H4 (cell line): Measurements from ENCODE around the gene SEZ6L. TPM values are rescaled to one million over a fixed set of nuclear protein-coding genes. Genes with fewer than 3 reads are reported as not detected.
A peak's percentile ranks its signal among the peaks of the same experiment; 100 is the strongest.

Experiments
- DNase-seq: peaks from one replicate; pipeline ENCODE4 v3.0.0-alpha.2; 2015; ENCODE audit warnings: low spot score
- total RNA-seq: library from RNA; depleted of rRNA; stranded (reverse); fragments of >200 nt; shearing (Covaris generic); gene quantifications from 2 replicates; pipeline ENCODE4 v1.2.3, GENCODE V29; 2014

The SEZ6L gene
- total RNA-seq, 1 experiment from 2014 or later = 0.02 TPM

- DNase-seq = no peak
Measured at GRCh38 chr22:26295563-26296126, 126.4 kb downstream of the SEZ6L start.

- no peak for DNase-seq
Measured at GRCh38 chr22:26298605-26299310, 129.5 kb downstream of the SEZ6L start.

- no peak for DNase-seq
Measured at GRCh38 chr22:26302726-26303125, 133.5 kb downstream of the SEZ6L start.

- DNase-seq = no peak
Measured at GRCh38 chr22:26303475-26303874, 134.2 kb downstream of the SEZ6L start.

- DNase-seq = no peak
Measured at GRCh38 chr22:26304730-26305129, 135.5 kb downstream of the SEZ6L start.

- DNase-seq = no peak
Measured at GRCh38 chr22:26308467-26308866, 139.2 kb downstream of the SEZ6L start.

GRCh38 chr22:26310616-26311015, 141.4 kb downstream of the SEZ6L start:
- no peak for DNase-seq

- no peak for DNase-seq
Measured at GRCh38 chr22:26313291-26313690, 144.0 kb downstream of the SEZ6L start.

- no peak for DNase-seq
Measured at GRCh38 chr22:26314171-26314570, 144.9 kb downstream of the SEZ6L start.

- no peak for DNase-seq
Measured at GRCh38 chr22:26314656-26315055, 145.4 kb downstream of the SEZ6L start.

GRCh38 chr22:26316732-26317285, 147.5 kb downstream of the SEZ6L start:
- no peak for DNase-seq

- no peak for DNase-seq
Measured at GRCh38 chr22:26318975-26319374, 149.7 kb downstream of the SEZ6L start.

- no peak for DNase-seq
Measured at GRCh38 chr22:26320447-26320846, 151.2 kb downstream of the SEZ6L start.

- peak; percentile 93 for DNase-seq
Measured at GRCh38 chr22:26321469-26321913, 152.2 kb downstream of the SEZ6L start.

GRCh38 chr22:26322179-26322905, 153.1 kb downstream of the SEZ6L start:
- DNase-seq = peak; percentile 84

GRCh38 chr22:26323013-26323412, 153.8 kb downstream of the SEZ6L start:
- DNase-seq = no peak

- no peak for DNase-seq
Measured at GRCh38 chr22:26324150-26324549, 154.9 kb downstream of the SEZ6L start.

GRCh38 chr22:26325641-26326040, 156.4 kb downstream of the SEZ6L start:
- no peak for DNase-seq

- no peak for DNase-seq
Measured at GRCh38 chr22:26326803-26327202, 157.5 kb downstream of the SEZ6L start.

GRCh38 chr22:26327306-26327705, 158.0 kb downstream of the SEZ6L start:
- DNase-seq = no peak

GRCh38 chr22:26328221-26328620, 159.0 kb downstream of the SEZ6L start:
- no peak for DNase-seq

GRCh38 chr22:26330971-26331625, 161.8 kb downstream of the SEZ6L start:
- DNase-seq = peak; percentile 27
